Measurements from ENCODE around the gene PTGES2.

GRCh38 chr9:128120741-128121465, 6.6 kb downstream of the PTGES2 start:
- no peak for TF ChIP-seq YY1 (IDR thresholded peaks at IDR 0.05)
- TF ChIP-seq, protein P1, sequence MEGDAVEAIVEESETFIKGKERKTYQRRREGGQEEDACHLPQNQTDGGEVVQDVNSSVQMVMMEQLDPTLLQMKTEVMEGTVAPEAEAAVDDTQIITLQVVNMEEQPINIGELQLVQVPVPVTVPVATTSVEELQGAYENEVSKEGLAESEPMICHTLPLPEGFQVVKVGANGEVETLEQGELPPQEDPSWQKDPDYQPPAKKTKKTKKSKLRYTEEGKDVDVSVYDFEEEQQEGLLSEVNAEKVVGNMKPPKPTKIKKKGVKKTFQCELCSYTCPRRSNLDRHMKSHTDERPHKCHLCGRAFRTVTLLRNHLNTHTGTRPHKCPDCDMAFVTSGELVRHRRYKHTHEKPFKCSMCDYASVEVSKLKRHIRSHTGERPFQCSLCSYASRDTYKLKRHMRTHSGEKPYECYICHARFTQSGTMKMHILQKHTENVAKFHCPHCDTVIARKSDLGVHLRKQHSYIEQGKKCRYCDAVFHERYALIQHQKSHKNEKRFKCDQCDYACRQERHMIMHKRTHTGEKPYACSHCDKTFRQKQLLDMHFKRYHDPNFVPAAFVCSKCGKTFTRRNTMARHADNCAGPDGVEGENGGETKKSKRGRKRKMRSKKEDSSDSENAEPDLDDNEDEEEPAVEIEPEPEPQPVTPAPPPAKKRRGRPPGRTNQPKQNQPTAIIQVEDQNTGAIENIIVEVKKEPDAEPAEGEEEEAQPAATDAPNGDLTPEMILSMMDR (IDR thresholded peaks at IDR 0.05; ENCODE audit: low read depth, low read length, missing input control) = no peak
- no peak for TF ChIP-seq JUND (IDR thresholded peaks at IDR 0.05)
- TF ChIP-seq ATF3 (IDR thresholded peaks at IDR 0.05) = no peak
- no peak for TF ChIP-seq TAF1 (conservative IDR thresholded peaks at IDR 0.05)
- TF ChIP-seq, protein P2, sequence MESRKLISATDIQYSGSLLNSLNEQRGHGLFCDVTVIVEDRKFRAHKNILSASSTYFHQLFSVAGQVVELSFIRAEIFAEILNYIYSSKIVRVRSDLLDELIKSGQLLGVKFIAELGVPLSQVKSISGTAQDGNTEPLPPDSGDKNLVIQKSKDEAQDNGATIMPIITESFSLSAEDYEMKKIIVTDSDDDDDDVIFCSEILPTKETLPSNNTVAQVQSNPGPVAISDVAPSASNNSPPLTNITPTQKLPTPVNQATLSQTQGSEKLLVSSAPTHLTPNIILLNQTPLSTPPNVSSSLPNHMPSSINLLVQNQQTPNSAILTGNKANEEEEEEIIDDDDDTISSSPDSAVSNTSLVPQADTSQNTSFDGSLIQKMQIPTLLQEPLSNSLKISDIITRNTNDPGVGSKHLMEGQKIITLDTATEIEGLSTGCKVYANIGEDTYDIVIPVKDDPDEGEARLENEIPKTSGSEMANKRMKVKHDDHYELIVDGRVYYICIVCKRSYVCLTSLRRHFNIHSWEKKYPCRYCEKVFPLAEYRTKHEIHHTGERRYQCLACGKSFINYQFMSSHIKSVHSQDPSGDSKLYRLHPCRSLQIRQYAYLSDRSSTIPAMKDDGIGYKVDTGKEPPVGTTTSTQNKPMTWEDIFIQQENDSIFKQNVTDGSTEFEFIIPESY (IDR thresholded peaks at IDR 0.05) = no peak
- no peak for TF ChIP-seq RAD21 (IDR thresholded peaks at IDR 0.05)
- TF ChIP-seq, protein P3, sequence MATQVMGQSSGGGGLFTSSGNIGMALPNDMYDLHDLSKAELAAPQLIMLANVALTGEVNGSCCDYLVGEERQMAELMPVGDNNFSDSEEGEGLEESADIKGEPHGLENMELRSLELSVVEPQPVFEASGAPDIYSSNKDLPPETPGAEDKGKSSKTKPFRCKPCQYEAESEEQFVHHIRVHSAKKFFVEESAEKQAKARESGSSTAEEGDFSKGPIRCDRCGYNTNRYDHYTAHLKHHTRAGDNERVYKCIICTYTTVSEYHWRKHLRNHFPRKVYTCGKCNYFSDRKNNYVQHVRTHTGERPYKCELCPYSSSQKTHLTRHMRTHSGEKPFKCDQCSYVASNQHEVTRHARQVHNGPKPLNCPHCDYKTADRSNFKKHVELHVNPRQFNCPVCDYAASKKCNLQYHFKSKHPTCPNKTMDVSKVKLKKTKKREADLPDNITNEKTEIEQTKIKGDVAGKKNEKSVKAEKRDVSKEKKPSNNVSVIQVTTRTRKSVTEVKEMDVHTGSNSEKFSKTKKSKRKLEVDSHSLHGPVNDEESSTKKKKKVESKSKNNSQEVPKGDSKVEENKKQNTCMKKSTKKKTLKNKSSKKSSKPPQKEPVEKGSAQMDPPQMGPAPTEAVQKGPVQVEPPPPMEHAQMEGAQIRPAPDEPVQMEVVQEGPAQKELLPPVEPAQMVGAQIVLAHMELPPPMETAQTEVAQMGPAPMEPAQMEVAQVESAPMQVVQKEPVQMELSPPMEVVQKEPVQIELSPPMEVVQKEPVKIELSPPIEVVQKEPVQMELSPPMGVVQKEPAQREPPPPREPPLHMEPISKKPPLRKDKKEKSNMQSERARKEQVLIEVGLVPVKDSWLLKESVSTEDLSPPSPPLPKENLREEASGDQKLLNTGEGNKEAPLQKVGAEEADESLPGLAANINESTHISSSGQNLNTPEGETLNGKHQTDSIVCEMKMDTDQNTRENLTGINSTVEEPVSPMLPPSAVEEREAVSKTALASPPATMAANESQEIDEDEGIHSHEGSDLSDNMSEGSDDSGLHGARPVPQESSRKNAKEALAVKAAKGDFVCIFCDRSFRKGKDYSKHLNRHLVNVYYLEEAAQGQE (IDR thresholded peaks at IDR 0.05) = no peak
